Measurements from ENCODE around the gene DLGAP1.

Gene DLGAP1

DNA sequence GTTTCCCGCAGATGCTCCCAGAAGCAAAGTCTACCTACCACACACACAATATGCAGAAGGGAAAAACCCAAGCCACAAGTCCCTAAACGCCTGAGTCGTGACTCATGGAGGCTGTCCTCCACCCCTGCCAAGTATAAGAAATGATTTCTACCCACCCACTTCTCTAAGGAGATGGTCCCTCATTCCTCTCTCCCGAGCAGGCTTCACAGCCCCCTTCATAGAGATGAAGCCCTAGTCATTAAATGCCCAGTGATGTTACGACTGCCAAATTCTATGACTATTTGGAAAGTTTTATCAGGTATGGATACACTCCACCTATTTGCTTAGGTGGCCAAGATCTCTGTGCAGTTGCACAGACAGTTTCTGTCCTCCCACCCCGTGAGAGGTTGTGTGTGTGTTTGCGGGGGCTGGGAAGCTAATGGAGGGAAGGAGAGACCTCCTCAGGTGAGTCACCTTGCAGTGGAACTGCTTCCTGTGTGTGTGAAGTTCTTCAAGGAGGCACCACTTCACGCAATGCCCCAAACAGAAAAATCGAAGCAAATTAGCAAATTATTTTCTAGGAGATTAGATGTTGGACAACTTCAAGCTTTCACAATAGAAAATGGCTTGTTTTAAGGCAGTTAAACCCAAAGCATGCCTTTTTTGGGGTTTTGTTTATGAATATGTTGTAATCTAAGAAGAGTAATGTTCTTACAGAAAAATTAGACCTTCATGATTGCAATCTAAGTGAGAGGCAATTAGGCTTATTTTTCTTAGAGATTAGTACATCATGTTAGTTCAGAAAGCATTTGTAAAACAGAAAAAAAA is 830.0 kb downstream of the DLGAP1 start:
- TF ChIP-seq JUND (IDR thresholded peaks at IDR 0.05; ENCODE audit: low read depth), result no peak
- no peak for DNase-seq (ENCODE audit: low read depth in 1 of 2, low spot score in 1 of 2)
- in situ Hi-C loops (cut with HindIII; ENCODE audit: low pct_unique_long_range_greater_than_20kb, low sequenced_read_pairs), result no loop called here

- no peak for DNase-seq (ENCODE audit: low read depth in 1 of 2, low spot score in 1 of 2)
- TF ChIP-seq JUND (IDR thresholded peaks at IDR 0.05; ENCODE audit: low read depth), result no peak
- in situ Hi-C loops (cut with HindIII; ENCODE audit: low pct_unique_long_range_greater_than_20kb, low sequenced_read_pairs), result no loop called here
Observed at GRCh38 chr18:3624546-3624934, 830.6 kb downstream of the DLGAP1 start.

- TF ChIP-seq JUND (IDR thresholded peaks at IDR 0.05; ENCODE audit: low read depth), result no peak
- in situ Hi-C loops (cut with HindIII; ENCODE audit: low pct_unique_long_range_greater_than_20kb, low sequenced_read_pairs), result no loop called here
- peak; percentile 21 to 81 for DNase-seq (ENCODE audit: low read depth in 1 of 2, low spot score in 1 of 2)
Observed at GRCh38 chr18:3623769-3624545, 831.1 kb downstream of the DLGAP1 start.

- in situ Hi-C loops (cut with HindIII; ENCODE audit: low pct_unique_long_range_greater_than_20kb, low sequenced_read_pairs), result no loop called here
- no peak for TF ChIP-seq JUND (IDR thresholded peaks at IDR 0.05; ENCODE audit: low read depth)
- no peak for DNase-seq (ENCODE audit: low read depth in 1 of 2, low spot score in 1 of 2)
Observed at GRCh38 chr18:3620146-3621119, 834.7 kb downstream of the DLGAP1 start.

DNA sequence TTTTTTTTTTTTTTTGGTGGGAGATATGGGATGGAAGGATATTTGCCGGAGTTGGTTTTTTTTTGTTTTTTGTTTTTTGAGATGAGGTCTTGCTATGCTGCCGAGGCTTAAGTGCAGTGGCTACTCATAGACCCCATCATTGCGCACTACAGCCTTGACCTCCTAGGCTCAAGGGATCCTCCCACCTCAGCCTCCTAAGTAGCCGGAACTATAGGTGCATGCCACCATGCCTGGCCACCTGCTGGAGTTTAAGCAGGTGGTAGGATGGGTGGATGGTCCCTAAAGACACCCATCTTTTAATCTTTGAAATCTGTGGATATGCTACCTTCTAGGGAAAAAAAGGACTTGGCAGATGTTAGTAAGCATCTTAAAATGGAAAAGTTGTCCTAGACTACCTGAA is 835.4 kb downstream of the DLGAP1 start:
- no peak for TF ChIP-seq JUND (IDR thresholded peaks at IDR 0.05; ENCODE audit: low read depth)
- DNase-seq (ENCODE audit: low read depth in 1 of 2, low spot score in 1 of 2), result no peak
- in situ Hi-C loops (cut with HindIII; ENCODE audit: low pct_unique_long_range_greater_than_20kb, low sequenced_read_pairs), result no loop called here

DNA sequence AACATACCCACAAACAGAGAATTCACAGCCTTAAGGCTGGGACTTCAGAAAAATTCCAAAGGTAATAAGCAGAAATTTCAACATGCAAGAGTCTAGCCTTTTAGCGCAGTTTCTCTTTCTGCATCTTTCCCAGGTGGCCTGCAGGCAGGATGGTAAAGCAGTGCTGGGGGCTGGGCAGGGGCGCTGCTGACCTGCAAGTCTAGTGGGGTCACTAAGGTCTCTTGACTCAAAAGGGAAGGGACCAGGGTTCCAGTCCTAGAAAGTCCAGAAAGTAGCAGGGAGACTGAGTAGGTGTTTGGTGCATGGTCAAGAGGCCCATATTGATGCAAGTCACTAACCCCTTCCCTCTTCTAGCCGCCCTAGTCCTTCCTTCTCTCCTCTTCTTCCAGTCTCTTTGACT is 835.9 kb downstream of the DLGAP1 start:
- in situ Hi-C loops (cut with HindIII; ENCODE audit: low pct_unique_long_range_greater_than_20kb, low sequenced_read_pairs), result no loop called here
- DNase-seq (ENCODE audit: low read depth in 1 of 2, low spot score in 1 of 2), result no peak
- TF ChIP-seq JUND (IDR thresholded peaks at IDR 0.05; ENCODE audit: low read depth), result no peak

DNA sequence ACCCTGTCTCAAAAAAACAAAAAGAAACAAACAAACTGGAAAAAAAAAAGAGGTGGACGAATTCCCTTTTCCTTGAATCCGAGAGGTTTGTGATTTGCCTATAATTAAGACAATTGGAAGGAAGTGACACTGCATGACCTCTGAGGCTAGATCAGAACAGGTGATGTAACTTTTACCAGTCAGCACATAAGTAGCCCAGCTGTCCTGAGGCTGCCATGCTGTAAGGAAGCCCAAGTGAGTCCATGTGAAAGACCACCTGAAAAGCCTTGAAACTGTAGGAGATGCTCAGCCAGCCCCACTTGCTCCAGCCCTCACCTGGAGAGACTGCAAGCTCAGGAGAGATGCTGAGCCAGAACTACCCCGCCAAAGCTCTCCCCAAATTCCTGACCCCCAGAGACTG is 838.4 kb downstream of the DLGAP1 start:
- no peak for TF ChIP-seq JUND (IDR thresholded peaks at IDR 0.05; ENCODE audit: low read depth)
- DNase-seq (ENCODE audit: low read depth in 1 of 2, low spot score in 1 of 2), result no peak
- in situ Hi-C loops (cut with HindIII; ENCODE audit: low pct_unique_long_range_greater_than_20kb, low sequenced_read_pairs), result no loop called here

DNA sequence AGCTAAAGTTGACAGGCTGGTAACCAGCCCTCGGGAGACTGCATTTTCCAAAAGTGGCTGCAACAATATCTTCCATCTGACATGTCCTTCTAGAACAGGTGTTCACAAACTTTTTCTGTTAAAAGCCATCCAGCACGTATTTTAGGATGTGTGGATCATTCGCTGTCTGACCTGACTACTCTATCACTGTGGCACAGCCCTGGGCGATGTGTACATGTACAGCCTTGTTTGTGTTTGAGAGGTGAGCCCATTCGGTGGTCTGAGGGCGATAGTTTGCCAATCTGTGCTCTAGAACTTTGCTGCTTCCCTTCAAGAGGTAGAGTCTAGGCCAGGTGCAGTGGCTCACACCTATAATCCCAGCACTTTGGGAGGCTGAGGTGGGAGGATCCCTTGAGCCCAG is 839.0 kb downstream of the DLGAP1 start:
- in situ Hi-C loops (cut with HindIII; ENCODE audit: low pct_unique_long_range_greater_than_20kb, low sequenced_read_pairs), result no loop called here
- DNase-seq (ENCODE audit: low read depth in 1 of 2, low spot score in 1 of 2), result no peak
- no peak for TF ChIP-seq JUND (IDR thresholded peaks at IDR 0.05; ENCODE audit: low read depth)

- no peak for DNase-seq (ENCODE audit: low read depth in 1 of 2, low spot score in 1 of 2)
- no peak for TF ChIP-seq JUND (IDR thresholded peaks at IDR 0.05; ENCODE audit: low read depth)
- in situ Hi-C loops (cut with HindIII; ENCODE audit: low pct_unique_long_range_greater_than_20kb, low sequenced_read_pairs), result no loop called here
Observed at GRCh38 chr18:3615374-3615985, 839.6 kb downstream of the DLGAP1 start.

- TF ChIP-seq JUND (IDR thresholded peaks at IDR 0.05; ENCODE audit: low read depth), result no peak
- in situ Hi-C loops (cut with HindIII; ENCODE audit: low pct_unique_long_range_greater_than_20kb, low sequenced_read_pairs), result no loop called here
- DNase-seq (ENCODE audit: low read depth in 1 of 2, low spot score in 1 of 2), result no peak
Observed at GRCh38 chr18:3612315-3612714, 842.8 kb downstream of the DLGAP1 start.

DNA sequence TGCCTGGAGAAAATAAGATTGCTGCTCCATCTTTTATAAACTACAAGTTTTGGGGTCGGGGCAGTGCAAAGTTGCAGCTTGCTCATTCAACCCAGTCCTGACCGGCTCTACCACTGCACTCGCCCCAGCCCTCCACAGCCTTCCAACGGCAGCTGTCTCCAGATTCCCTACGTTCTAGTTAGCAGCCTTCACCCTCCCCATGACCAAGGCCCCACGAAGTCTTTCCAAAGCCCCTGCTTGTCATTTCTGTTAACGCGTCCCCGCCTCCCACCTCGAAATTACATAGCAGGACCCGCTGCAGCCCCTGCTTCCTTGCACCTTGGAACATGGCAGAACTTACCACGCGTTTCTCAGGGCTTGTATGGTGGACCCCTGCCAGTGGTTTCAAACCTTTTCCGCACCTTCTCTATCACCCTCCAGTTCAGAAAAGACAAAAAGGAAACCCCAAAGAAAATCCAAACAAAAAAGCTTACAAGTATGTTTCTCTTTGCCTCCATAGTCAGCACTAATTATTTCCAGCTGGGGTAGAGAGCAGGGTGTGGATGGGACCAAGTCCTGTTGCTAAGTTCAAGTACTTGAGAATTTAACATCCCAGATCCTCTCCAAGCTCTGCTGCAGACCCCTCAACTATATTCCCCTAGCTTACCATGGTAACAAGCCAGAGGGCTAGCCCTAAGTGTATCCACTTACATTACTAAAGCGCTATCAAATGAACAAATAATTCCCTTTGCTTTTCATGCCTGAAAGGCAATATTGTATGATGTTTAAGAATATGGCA is 843.6 kb downstream of the DLGAP1 start:
- in situ Hi-C loops (cut with HindIII; ENCODE audit: low pct_unique_long_range_greater_than_20kb, low sequenced_read_pairs), result no loop called here
- no peak for DNase-seq (ENCODE audit: low read depth in 1 of 2, low spot score in 1 of 2)
- no peak for TF ChIP-seq JUND (IDR thresholded peaks at IDR 0.05; ENCODE audit: low read depth)

Data from T47D (cell line).